Prostate gland (tissue), 2 donors: ENCODE results near the gene ZNF813. TPM values are rescaled to one million over a fixed set of nuclear protein-coding genes. Genes with fewer than 3 reads are reported as not detected.
A peak's percentile ranks its signal among the peaks of the same experiment; 100 is the strongest.
"Not testable (repeated sequence)": the region's sequence is repeated elsewhere in the genome, so short reads cannot be mapped to it uniquely, and the experiment has no call there.

Experiments
- DNase-seq: peaks from one replicate; pipeline ENCODE4 v3.0.0-alpha.2; 2019; ENCODE audit warnings: low spot score
- H3K27ac ChIP-seq, 2 donors: fragments of 200-600 bp; sonication (generic); 2 replicates each; pipeline ENCODE4 v1.5.1; 2017 to 2019
- H3K27me3 ChIP-seq: fragments of 200-600 bp; sonication (generic); replicated peaks from 2 replicates; pipeline ENCODE4 v1.5.1; 2019; ENCODE audit not compliant: insufficient read depth
- H3K36me3 ChIP-seq, 2 donors: fragments of 200-600 bp; sonication (generic); 1 replicate in 1 of 2; 2 replicates in 1 of 2; pipeline versions ENCODE4 v1.5.1 to v1.8.1; 2017 to 2019
- H3K4me1 ChIP-seq: fragments of 200-600 bp; sonication (generic); replicated peaks from 2 replicates; pipeline ENCODE4 v1.5.1; 2019
- H3K4me3 ChIP-seq, 2 donors: fragments of 200-600 bp; sonication (generic); 2 replicates each; pipeline ENCODE4 v1.5.1; 2017 to 2019
- H3K9me3 ChIP-seq: fragments of 200-600 bp; sonication (generic); 2 replicates; pipeline ENCODE4 v1.5.1; 2017
- POLR2A ChIP-seq: fragments of 450-650 bp; IDR thresholded peaks from one replicate; pipeline ENCODE4 v1.6.1; 2016; ENCODE audit warnings: antibody characterized with exemption, mild to moderate bottlenecking
- POLR2AphosphoS5 ChIP-seq: sonication (generic); formaldehyde crosslinking; IDR thresholded peaks from one replicate; pipeline ENCODE4 v1.6.1; 2017; ENCODE audit warnings: antibody characterized with exemption
- WGBS: methylation state at CpG from one replicate; pipeline ENCODE4 v1.1.5; 2018; 5-methylcytosine and 5-hydroxymethylcytosine counted together
- intact Hi-C: fragments of 100-400 bp; cut with DNase I; formaldehyde crosslinking; loops from one replicate; pipeline ENCODE4 v1.14.2; 2022
- total RNA-seq, 2 donors: library from RNA; depleted of rRNA; stranded (reverse); fragments of >200 nt; gene quantifications; one replicate each; pipeline ENCODE4 v1.1.0, GENCODE V29; 2016
- TF ChIP-seq, protein P1 (sequence below), 4 experiments: fragments of 200-600 bp in 2 of 4; fragments of 450-650 bp in 2 of 4; sonication (generic) in 2 of 4; IDR thresholded peaks; 1 replicate in 3 of 4; 2 replicates in 1 of 4; pipeline ENCODE4 v1.5.1; 2016 to 2019; ENCODE audit warnings: antibody characterized with exemption in 4 of 4, mild to moderate bottlenecking in 2 of 4, moderate library complexity in 2 of 4

Gene ZNF813
- total RNA-seq, 2 donors from 2014 or later, result 6.8 to 9.1 TPM

GRCh38 chr19:53424968-53425597 is 42.5 kb upstream of the ZNF813 start:
- Histone ChIP-seq H3K4me3 (no peak overlapping the region), H3K9me3 (no peaks in the 10 kb centered on the region), H3K36me3 (no peaks in the 10 kb centered on the region), H3K4me1 (peaks cover 3% of the 10 kb centered on the region), H3K27ac (peak overlapping the region; percentile 47 to 64), H3K27me3 (no peaks in the 10 kb centered on the region)
- DNase-seq, result peak; percentile 81
- WGBS, result 17% methylated on average over 9 of the region's 9 CpGs
- no peak for TF ChIP-seq POLR2A
- peak; percentile 69 for TF ChIP-seq POLR2AphosphoS5
- TF ChIP-seq, protein P1, sequence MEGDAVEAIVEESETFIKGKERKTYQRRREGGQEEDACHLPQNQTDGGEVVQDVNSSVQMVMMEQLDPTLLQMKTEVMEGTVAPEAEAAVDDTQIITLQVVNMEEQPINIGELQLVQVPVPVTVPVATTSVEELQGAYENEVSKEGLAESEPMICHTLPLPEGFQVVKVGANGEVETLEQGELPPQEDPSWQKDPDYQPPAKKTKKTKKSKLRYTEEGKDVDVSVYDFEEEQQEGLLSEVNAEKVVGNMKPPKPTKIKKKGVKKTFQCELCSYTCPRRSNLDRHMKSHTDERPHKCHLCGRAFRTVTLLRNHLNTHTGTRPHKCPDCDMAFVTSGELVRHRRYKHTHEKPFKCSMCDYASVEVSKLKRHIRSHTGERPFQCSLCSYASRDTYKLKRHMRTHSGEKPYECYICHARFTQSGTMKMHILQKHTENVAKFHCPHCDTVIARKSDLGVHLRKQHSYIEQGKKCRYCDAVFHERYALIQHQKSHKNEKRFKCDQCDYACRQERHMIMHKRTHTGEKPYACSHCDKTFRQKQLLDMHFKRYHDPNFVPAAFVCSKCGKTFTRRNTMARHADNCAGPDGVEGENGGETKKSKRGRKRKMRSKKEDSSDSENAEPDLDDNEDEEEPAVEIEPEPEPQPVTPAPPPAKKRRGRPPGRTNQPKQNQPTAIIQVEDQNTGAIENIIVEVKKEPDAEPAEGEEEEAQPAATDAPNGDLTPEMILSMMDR (IDR thresholded peaks at IDR 0.05), result peak; percentile 65 to 87 (median 82)
- intact Hi-C loops, result loop anchor here (5.0 kb wide), 2 partner anchors 92 to 322 kb away; no protein-coding TSS in a partner anchor

- TF ChIP-seq POLR2A (peak; percentile 91), POLR2AphosphoS5 (peak; percentile 98)
- TF ChIP-seq, protein P1 (IDR thresholded peaks at IDR 0.05), result peak; percentile 10 to 78 (median 41)
- WGBS, result under 1% methylated on average over 45 of the region's 46 CpGs
- Histone ChIP-seq H3K4me3 (peak within 1 kb of the TSS; percentile 54 to 59), H3K27ac (peak within 1 kb of the TSS; percentile 92 to 96), H3K4me1 (no peaks in the 10 kb centered on the region), H3K9me3 (no peaks in the 10 kb centered on the region), H3K36me3 (no peaks in the 10 kb centered on the region), H3K27me3 (no peaks in the 10 kb centered on the region)
- intact Hi-C loops, result loop anchor here (5.0 kb wide), 1 partner anchor 41 kb away; no protein-coding TSS in a partner anchor
- DNase-seq, result peak; percentile 99
These were observed 36.0 kb upstream of the ZNF813 start, which contains the start of gene ZNF761 for GRCh38 chr19:53431399-53432087. TSS of gene ZNF761 (plus strand) at chr19:53431984. CDS start at chr19:53447269, 15,285 bp downstream.

- intact Hi-C loops, result loop anchor here (5.0 kb wide), 1 partner anchor 40 kb away; no protein-coding TSS in a partner anchor
- no peaks in the 10 kb centered on the region for H3K36me3 ChIP-seq
- under 1% methylated on average over 30 of the region's 30 CpGs for WGBS
- H3K4me3 ChIP-seq, result peak overlapping the region; percentile 54 to 59
- no peaks in the 10 kb centered on the region for H3K9me3 ChIP-seq
- peak overlapping the region; percentile 92 to 96 for H3K27ac ChIP-seq
- no peaks in the 10 kb centered on the region for H3K4me1 ChIP-seq
- TF ChIP-seq POLR2A, result no peak
- no peak for TF ChIP-seq POLR2AphosphoS5
- TF ChIP-seq, protein P1 (IDR thresholded peaks at IDR 0.05), result no peak
- no peaks in the 10 kb centered on the region for H3K27me3 ChIP-seq
- no peak for DNase-seq
These were observed 35.4 kb upstream of the ZNF813 start for GRCh38 chr19:53432088-53432661.

- intact Hi-C loops, H3K4me1 ChIP-seq, H3K36me3 ChIP-seq, H3K27me3 ChIP-seq, DNase-seq, H3K4me3 ChIP-seq, H3K9me3 ChIP-seq: not testable (repeated sequence)
- peak overlapping the region; percentile 38 to 82 for H3K27ac ChIP-seq
- 55% methylated on average over 2 of the region's 2 CpGs for WGBS
These were observed 23.7 kb upstream of the ZNF813 start for GRCh38 chr19:53443809-53444208.

- H3K27ac ChIP-seq, result peak overlapping the region in 1 of 2 donors; percentile 82
- H3K9me3 ChIP-seq, H3K27me3 ChIP-seq, H3K4me3 ChIP-seq, H3K4me1 ChIP-seq, H3K36me3 ChIP-seq, intact Hi-C loops, DNase-seq: not testable (repeated sequence)
- 77% methylated on average over 5 of the region's 5 CpGs for WGBS
These were observed 20.3 kb upstream of the ZNF813 start for GRCh38 chr19:53447196-53447595.
